ENCODE measurements around the gene PATE1. TPM values are rescaled to one million over a fixed set of nuclear protein-coding genes. Genes with fewer than 3 reads are reported as not detected.

PATE1 gene
- polyA plus RNA-seq, 1 donor from 2014 or later = not detected

DNA sequence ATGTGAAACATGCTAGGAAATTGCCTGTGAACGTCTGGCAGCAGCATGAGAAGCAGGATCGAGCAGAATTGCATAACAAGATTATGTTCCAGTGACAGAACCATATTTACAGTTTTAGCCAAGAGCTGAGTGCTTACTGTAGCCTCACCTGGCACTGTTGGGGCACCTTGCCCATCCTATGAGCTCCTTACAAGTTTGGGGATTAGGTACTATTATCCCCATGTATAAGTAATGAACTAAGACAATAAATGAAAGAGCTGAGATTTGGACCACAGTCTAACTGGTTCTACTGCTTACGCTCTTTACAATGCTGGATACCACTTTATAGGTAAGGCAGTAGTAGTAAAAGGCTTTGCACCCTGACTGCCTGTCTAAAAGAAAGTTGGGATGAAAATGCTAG, 17.1 kb upstream of the PATE1 start:
- TF ChIP-seq, protein P1, sequence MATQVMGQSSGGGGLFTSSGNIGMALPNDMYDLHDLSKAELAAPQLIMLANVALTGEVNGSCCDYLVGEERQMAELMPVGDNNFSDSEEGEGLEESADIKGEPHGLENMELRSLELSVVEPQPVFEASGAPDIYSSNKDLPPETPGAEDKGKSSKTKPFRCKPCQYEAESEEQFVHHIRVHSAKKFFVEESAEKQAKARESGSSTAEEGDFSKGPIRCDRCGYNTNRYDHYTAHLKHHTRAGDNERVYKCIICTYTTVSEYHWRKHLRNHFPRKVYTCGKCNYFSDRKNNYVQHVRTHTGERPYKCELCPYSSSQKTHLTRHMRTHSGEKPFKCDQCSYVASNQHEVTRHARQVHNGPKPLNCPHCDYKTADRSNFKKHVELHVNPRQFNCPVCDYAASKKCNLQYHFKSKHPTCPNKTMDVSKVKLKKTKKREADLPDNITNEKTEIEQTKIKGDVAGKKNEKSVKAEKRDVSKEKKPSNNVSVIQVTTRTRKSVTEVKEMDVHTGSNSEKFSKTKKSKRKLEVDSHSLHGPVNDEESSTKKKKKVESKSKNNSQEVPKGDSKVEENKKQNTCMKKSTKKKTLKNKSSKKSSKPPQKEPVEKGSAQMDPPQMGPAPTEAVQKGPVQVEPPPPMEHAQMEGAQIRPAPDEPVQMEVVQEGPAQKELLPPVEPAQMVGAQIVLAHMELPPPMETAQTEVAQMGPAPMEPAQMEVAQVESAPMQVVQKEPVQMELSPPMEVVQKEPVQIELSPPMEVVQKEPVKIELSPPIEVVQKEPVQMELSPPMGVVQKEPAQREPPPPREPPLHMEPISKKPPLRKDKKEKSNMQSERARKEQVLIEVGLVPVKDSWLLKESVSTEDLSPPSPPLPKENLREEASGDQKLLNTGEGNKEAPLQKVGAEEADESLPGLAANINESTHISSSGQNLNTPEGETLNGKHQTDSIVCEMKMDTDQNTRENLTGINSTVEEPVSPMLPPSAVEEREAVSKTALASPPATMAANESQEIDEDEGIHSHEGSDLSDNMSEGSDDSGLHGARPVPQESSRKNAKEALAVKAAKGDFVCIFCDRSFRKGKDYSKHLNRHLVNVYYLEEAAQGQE (IDR thresholded peaks at IDR 0.05; ENCODE audit: borderline replicate concordance) = no peak
- no peak for TF ChIP-seq POLR2AphosphoS5 (IDR thresholded peaks at IDR 0.05)
- TF ChIP-seq EP300 (conservative IDR thresholded peaks at IDR 0.05; ENCODE audit: poor library complexity, severe bottlenecking) = no peak
- Histone ChIP-seq H3K9ac (ENCODE audit: low read length) (no peak overlapping the region), H3K36me3 (ENCODE audit: insufficient read depth, low read length) (no peaks in the 10 kb centered on the region), H3K27me3 (ENCODE audit: insufficient read depth, low read depth, low read length) (no peaks in the 10 kb centered on the region), H3K27ac (ENCODE audit: low read length) (no peak overlapping the region), H3K4me3 (ENCODE audit: low read length) (no peak overlapping the region), H3K79me2 (replicated peaks; ENCODE audit: insufficient read depth, low read length) (no peaks in the 10 kb centered on the region), H2AFZ (ENCODE audit: low read depth, low read length) (no peak overlapping the region), H3K9me3 (ENCODE audit: low read length) (no peaks in the 10 kb centered on the region), H3K9me2 (ENCODE audit: insufficient read depth, low read length) (no peaks in the 10 kb centered on the region), H3K4me2 (ENCODE audit: low read length) (no peak overlapping the region), H4K20me1 (ENCODE audit: insufficient read depth) (no peaks in the 10 kb centered on the region), H3F3A (ENCODE audit: insufficient read depth, low read length, poor library complexity, severe bottlenecking) (no peaks in the 10 kb centered on the region)

GRCh38 chr11:125740617-125741016, 5.5 kb upstream of the PATE1 start:
- H4K20me1 ChIP-seq (ENCODE audit: insufficient read depth) = no peaks in the 10 kb centered on the region
- H3K9me2 ChIP-seq (ENCODE audit: insufficient read depth, low read length) = no peaks in the 10 kb centered on the region
- no peak overlapping the region for H3K9ac ChIP-seq (ENCODE audit: low read length)
- no peak overlapping the region for H2AFZ ChIP-seq (ENCODE audit: low read depth, low read length)
- no peaks in the 10 kb centered on the region for H3K79me2 ChIP-seq (replicated peaks; ENCODE audit: insufficient read depth, low read length)
- H3K27ac ChIP-seq (ENCODE audit: low read length) = no peak overlapping the region
- no peak overlapping the region for H3K4me2 ChIP-seq (ENCODE audit: low read length)
- TF ChIP-seq, protein P2, sequence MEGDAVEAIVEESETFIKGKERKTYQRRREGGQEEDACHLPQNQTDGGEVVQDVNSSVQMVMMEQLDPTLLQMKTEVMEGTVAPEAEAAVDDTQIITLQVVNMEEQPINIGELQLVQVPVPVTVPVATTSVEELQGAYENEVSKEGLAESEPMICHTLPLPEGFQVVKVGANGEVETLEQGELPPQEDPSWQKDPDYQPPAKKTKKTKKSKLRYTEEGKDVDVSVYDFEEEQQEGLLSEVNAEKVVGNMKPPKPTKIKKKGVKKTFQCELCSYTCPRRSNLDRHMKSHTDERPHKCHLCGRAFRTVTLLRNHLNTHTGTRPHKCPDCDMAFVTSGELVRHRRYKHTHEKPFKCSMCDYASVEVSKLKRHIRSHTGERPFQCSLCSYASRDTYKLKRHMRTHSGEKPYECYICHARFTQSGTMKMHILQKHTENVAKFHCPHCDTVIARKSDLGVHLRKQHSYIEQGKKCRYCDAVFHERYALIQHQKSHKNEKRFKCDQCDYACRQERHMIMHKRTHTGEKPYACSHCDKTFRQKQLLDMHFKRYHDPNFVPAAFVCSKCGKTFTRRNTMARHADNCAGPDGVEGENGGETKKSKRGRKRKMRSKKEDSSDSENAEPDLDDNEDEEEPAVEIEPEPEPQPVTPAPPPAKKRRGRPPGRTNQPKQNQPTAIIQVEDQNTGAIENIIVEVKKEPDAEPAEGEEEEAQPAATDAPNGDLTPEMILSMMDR (IDR thresholded peaks at IDR 0.05; ENCODE audit: poor library complexity, severe bottlenecking) = no peak
- TF ChIP-seq, protein P1 (IDR thresholded peaks at IDR 0.05; ENCODE audit: borderline replicate concordance) = no peak
- no peak for TF ChIP-seq MXI1 (conservative IDR thresholded peaks at IDR 0.05; ENCODE audit: poor library complexity, severe bottlenecking)
- TF ChIP-seq EZH2 (IDR thresholded peaks at IDR 0.05; ENCODE audit: borderline replicate concordance, insufficient read depth, low read length, poor library complexity, severe bottlenecking) = no peak
- no peak for TF ChIP-seq POLR2AphosphoS5 (IDR thresholded peaks at IDR 0.05)
- no peak for TF ChIP-seq SMC3 (conservative IDR thresholded peaks at IDR 0.05; ENCODE audit: poor library complexity)
- no peak for TF ChIP-seq TAF1 (IDR thresholded peaks at IDR 0.05; ENCODE audit: low read depth)
- no peak for TF ChIP-seq RAD21 (conservative IDR thresholded peaks at IDR 0.05)
- no peak for TF ChIP-seq EP300 (conservative IDR thresholded peaks at IDR 0.05; ENCODE audit: poor library complexity, severe bottlenecking)
- H3F3A ChIP-seq (ENCODE audit: insufficient read depth, low read length, poor library complexity, severe bottlenecking) = no peaks in the 10 kb centered on the region
- no peaks in the 10 kb centered on the region for H3K9me3 ChIP-seq (ENCODE audit: low read length)
- H3K27me3 ChIP-seq (ENCODE audit: insufficient read depth, low read depth, low read length) = no peaks in the 10 kb centered on the region
- H3K36me3 ChIP-seq (ENCODE audit: insufficient read depth, low read length) = no peaks in the 10 kb centered on the region
- H3K4me3 ChIP-seq (ENCODE audit: low read length) = no peak overlapping the region

All from neural cell (in vitro differentiated cells).